IMR-90 (cell line): ENCODE results near the gene GRB10.

Experiments
- CEBPB ChIP-seq: IDR thresholded peaks from 2 replicates; pipeline ENCODE4 v1.6.1; 2012; ENCODE audit warnings: low read depth, low read length, improper control_type of control experiment
- MAFK ChIP-seq: IDR thresholded peaks from 2 replicates; pipeline ENCODE4 v1.6.1; 2012; ENCODE audit warnings: low read depth, low read length, improper control_type of control experiment
- POLR2A ChIP-seq: IDR thresholded peaks from 2 replicates; pipeline ENCODE4 v1.6.1; 2012; ENCODE audit warnings: mild to moderate bottlenecking, low read depth, low read length
- TF ChIP-seq, protein P1 (sequence below): conservative IDR thresholded peaks from 2 replicates; pipeline ENCODE4 v1.5.1; 2012; ENCODE audit warnings: mild to moderate bottlenecking, low read depth, low read length, improper control_type of control experiment
- TF ChIP-seq, protein P2 (sequence below): fragments of 150-350 bp; IDR thresholded peaks from 2 replicates; pipeline ENCODE4 v1.6.1; 2017; ENCODE audit warnings: mild to moderate bottlenecking, antibody characterized with exemption, low read length, low read depth

DNA sequence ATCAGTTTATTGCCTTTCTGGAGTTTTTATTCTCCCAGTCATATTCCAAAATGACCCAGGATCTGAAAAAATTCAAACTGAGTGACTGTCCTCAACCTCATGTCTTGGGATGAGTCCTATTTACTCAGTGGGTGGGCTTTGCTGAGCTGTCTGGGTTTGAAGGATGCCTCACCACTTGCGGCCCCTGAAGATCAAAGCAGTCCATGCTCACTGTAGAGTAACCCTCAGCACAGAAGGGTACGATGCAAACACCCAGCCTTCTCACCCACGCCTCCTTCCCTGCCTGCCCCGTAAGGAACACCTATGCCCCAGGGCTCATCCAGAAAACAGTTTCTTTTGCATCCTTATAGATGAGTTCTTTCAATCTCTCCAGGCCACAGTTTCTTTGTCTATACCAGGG is 42.2 kb upstream of the GRB10 start:
- TF ChIP-seq, protein P1, sequence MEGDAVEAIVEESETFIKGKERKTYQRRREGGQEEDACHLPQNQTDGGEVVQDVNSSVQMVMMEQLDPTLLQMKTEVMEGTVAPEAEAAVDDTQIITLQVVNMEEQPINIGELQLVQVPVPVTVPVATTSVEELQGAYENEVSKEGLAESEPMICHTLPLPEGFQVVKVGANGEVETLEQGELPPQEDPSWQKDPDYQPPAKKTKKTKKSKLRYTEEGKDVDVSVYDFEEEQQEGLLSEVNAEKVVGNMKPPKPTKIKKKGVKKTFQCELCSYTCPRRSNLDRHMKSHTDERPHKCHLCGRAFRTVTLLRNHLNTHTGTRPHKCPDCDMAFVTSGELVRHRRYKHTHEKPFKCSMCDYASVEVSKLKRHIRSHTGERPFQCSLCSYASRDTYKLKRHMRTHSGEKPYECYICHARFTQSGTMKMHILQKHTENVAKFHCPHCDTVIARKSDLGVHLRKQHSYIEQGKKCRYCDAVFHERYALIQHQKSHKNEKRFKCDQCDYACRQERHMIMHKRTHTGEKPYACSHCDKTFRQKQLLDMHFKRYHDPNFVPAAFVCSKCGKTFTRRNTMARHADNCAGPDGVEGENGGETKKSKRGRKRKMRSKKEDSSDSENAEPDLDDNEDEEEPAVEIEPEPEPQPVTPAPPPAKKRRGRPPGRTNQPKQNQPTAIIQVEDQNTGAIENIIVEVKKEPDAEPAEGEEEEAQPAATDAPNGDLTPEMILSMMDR, result no peak
- no peak for TF ChIP-seq POLR2A
- TF ChIP-seq, protein P2, sequence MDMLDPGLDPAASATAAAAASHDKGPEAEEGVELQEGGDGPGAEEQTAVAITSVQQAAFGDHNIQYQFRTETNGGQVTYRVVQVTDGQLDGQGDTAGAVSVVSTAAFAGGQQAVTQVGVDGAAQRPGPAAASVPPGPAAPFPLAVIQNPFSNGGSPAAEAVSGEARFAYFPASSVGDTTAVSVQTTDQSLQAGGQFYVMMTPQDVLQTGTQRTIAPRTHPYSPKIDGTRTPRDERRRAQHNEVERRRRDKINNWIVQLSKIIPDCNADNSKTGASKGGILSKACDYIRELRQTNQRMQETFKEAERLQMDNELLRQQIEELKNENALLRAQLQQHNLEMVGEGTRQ, result no peak
- no peak for TF ChIP-seq CEBPB
- TF ChIP-seq MAFK, result no peak
